ENCODE results near the gene RAF1. TPM values are rescaled to one million over a fixed set of nuclear protein-coding genes. Genes with fewer than 3 reads are reported as not detected.

RAF1 gene
- total and polyA plus RNA-seq, 9 of the 15 experiments (the other 6 are each of a cell fraction or from before 2014, with no cell fraction given) = 28.0 to 183 (median 85.6) TPM

DNA sequence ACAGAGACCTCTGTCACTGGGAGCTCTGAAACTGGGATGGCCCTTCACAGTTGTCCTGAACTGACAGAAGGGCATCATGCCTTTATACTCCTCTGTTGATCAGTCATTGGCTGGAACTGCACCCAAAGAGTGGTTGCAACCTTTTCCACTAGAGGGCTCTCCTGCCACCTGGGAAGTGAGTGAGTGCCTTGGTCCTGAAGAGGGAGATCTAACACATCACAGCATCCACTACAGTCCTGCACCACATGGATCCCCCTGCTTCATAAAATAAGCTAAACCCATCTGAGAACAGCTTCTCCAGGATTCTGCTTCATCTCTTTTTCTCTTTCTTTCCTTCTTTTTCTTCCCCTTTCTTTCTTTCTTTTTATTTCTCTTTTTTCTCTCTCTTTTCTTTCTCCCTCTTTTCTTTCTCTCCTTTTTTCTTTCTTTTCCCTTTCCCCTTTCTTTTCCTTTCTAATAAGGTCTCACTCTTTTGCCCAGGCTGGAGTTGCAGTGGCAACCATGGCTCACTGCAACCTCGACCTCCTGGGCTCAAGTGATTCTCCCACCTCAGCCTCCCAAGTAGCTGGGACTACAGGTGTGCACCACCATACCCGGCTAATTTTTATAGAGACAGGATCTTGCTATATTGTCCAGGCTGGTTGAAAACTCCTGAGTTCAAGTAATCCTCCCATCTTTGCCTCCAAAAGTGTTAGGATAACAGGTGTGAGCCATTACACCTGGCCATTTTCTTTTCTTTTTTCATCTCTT is 42.8 kb upstream of the RAF1 start (continued):
- TF ChIP-seq ZBTB33 (CRISPR knock-in tag; IDR thresholded peaks at IDR 0.05) (peak; percentile 50; the same call in 1 of the 2 replicates), RB1 (IDR thresholded peaks at IDR 0.05; ENCODE audit: low read depth) (peak; percentile 13; the same call in 1 of the 2 replicates), ZNF165 (CRISPR knock-in tag; IDR thresholded peaks at IDR 0.05; ENCODE audit: borderline replicate concordance) (no peak), SRSF3 (IDR thresholded peaks at IDR 0.05; ENCODE audit: insufficient read depth, low read length) (no peak), ZFP91 (CRISPR knock-in tag; IDR thresholded peaks at IDR 0.05) (no peak), SMAD2 (IDR thresholded peaks at IDR 0.05; ENCODE audit: low read depth, low read length) (no peak), ZNF668 (CRISPR knock-in tag; IDR thresholded peaks at IDR 0.05) (no peak), CHCHD3 (CRISPR knock-in tag; IDR thresholded peaks at IDR 0.05) (no peak), NFE2 (IDR thresholded peaks at IDR 0.05; ENCODE audit: low read depth) (no peak), ZNF444 (CRISPR knock-in tag; IDR thresholded peaks at IDR 0.05) (no peak), TRIM28 (IDR thresholded peaks at IDR 0.05) (no peak), NCOA2 (IDR thresholded peaks at IDR 0.05; ENCODE audit: partially characterized antibody in 2 of 2) (no peak), RBM15 (IDR thresholded peaks at IDR 0.05; ENCODE audit: insufficient read depth, low read length) (no peak), ZKSCAN3 (CRISPR knock-in tag; IDR thresholded peaks at IDR 0.05) (no peak), DPF2 (IDR thresholded peaks at IDR 0.05) (peak; percentile 39), POLR2B (IDR thresholded peaks at IDR 0.05; ENCODE audit: low read depth, partially characterized antibody) (no peak), DLX4 (CRISPR knock-in tag; IDR thresholded peaks at IDR 0.05) (no peak)
- TF ChIP-seq, protein P1, sequence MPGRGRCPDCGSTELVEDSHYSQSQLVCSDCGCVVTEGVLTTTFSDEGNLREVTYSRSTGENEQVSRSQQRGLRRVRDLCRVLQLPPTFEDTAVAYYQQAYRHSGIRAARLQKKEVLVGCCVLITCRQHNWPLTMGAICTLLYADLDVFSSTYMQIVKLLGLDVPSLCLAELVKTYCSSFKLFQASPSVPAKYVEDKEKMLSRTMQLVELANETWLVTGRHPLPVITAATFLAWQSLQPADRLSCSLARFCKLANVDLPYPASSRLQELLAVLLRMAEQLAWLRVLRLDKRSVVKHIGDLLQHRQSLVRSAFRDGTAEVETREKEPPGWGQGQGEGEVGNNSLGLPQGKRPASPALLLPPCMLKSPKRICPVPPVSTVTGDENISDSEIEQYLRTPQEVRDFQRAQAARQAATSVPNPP (IDR thresholded peaks at IDR 0.05; ENCODE audit: borderline replicate concordance, insufficient read depth, insufficient read length) = no peak
- TF ChIP-seq, protein P2, sequence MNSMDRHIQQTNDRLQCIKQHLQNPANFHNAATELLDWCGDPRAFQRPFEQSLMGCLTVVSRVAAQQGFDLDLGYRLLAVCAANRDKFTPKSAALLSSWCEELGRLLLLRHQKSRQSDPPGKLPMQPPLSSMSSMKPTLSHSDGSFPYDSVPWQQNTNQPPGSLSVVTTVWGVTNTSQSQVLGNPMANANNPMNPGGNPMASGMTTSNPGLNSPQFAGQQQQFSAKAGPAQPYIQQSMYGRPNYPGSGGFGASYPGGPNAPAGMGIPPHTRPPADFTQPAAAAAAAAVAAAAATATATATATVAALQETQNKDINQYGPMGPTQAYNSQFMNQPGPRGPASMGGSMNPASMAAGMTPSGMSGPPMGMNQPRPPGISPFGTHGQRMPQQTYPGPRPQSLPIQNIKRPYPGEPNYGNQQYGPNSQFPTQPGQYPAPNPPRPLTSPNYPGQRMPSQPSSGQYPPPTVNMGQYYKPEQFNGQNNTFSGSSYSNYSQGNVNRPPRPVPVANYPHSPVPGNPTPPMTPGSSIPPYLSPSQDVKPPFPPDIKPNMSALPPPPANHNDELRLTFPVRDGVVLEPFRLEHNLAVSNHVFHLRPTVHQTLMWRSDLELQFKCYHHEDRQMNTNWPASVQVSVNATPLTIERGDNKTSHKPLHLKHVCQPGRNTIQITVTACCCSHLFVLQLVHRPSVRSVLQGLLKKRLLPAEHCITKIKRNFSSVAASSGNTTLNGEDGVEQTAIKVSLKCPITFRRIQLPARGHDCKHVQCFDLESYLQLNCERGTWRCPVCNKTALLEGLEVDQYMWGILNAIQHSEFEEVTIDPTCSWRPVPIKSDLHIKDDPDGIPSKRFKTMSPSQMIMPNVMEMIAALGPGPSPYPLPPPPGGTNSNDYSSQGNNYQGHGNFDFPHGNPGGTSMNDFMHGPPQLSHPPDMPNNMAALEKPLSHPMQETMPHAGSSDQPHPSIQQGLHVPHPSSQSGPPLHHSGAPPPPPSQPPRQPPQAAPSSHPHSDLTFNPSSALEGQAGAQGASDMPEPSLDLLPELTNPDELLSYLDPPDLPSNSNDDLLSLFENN (IDR thresholded peaks at IDR 0.05; ENCODE audit: low read depth in 2 of 2, low read length in 2 of 2) = no peak

Data from K562 (cell line).